Sciatic nerve (tissue), 2 donors: Measurements from ENCODE around the gene PLCG2. TPM values are rescaled to one million over a fixed set of nuclear protein-coding genes. Genes with fewer than 3 reads are reported as not detected.

ENCODE experiments used
- ATAC-seq: fragments of 200-7000 bp; cut with Tn5 transposase; one replicate; pipeline ENCODE4 v1.9.1; 2020; ENCODE audit warnings: mild to moderate bottlenecking, moderate library complexity
- DNase-seq: peaks from one replicate; pipeline ENCODE4 v3.0.0-alpha.2; 2020; ENCODE audit warnings: low spot score
- intact Hi-C: fragments of 100-400 bp; cut with DNase I; formaldehyde crosslinking; loops from one replicate; pipeline ENCODE4 v1.14.2; 2022
- total RNA-seq: library from RNA; stranded (reverse); fragmentation: NEBNext Ultra II Directional; extraction: Animal tissue kit (Norgen Biotek cat#: 25700); gene quantifications from one replicate; pipeline ENCODE4 v1.2.1, GENCODE V29; 2021
- donor health status: DM: no; HTN: no; CAD: no.
- donor health status: DM: no; HTN: no; CAD: no.

Gene PLCG2
- total RNA-seq, 1 donor from 2014 or later, result 40.7 TPM

GRCh38 chr16:81807767-81808358, 28.8 kb downstream of the PLCG2 start:
- intact Hi-C loops, result no loop called here
- ATAC-seq (no peak), DNase-seq (no peak)

GRCh38 chr16:81808933-81809480, 29.9 kb downstream of the PLCG2 start:
- intact Hi-C loops, result no loop called here
- ATAC-seq, result no peak
- no peak for DNase-seq

- intact Hi-C loops, result no loop called here
- DNase-seq (no peak), ATAC-seq (no peak)
Measured at GRCh38 chr16:81809567-81809966, 30.5 kb downstream of the PLCG2 start.

- intact Hi-C loops, result no loop called here
- ATAC-seq (no peak), DNase-seq (no peak)
Measured at GRCh38 chr16:81810361-81810760, 31.3 kb downstream of the PLCG2 start.

- ATAC-seq (no peak), DNase-seq (no peak)
- intact Hi-C loops, result no loop called here
Measured at GRCh38 chr16:81810894-81811538, 31.9 kb downstream of the PLCG2 start.

GRCh38 chr16:81813648-81814047, 34.6 kb downstream of the PLCG2 start:
- ATAC-seq, result no peak
- no peak for DNase-seq
- intact Hi-C loops, result no loop called here

GRCh38 chr16:81814751-81815428, 35.8 kb downstream of the PLCG2 start:
- ATAC-seq, result no peak

GRCh38 chr16:81815429-81815766, 36.3 kb downstream of the PLCG2 start:
- intact Hi-C loops, result no loop called here
- ATAC-seq (no peak), DNase-seq (no peak)

More at GRCh38 chr16:81814751-81815428, 35.8 kb downstream of the PLCG2 start:
- no peak for DNase-seq
- intact Hi-C loops, result no loop called here

- intact Hi-C loops, result no loop called here
- DNase-seq (no peak), ATAC-seq (no peak)
Measured at GRCh38 chr16:81816351-81816750, 37.3 kb downstream of the PLCG2 start.

- intact Hi-C loops, result no loop called here
- ATAC-seq, result no peak
- DNase-seq, result no peak
Measured at GRCh38 chr16:81816793-81817210, 37.7 kb downstream of the PLCG2 start.

GRCh38 chr16:81817296-81817695, 38.2 kb downstream of the PLCG2 start:
- intact Hi-C loops, result no loop called here
- ATAC-seq (no peak), DNase-seq (no peak)

GRCh38 chr16:81817789-81818567, 38.9 kb downstream of the PLCG2 start:
- intact Hi-C loops, result no loop called here
- DNase-seq, result no peak
- ATAC-seq, result no peak

- intact Hi-C loops, result no loop called here
- no peak for ATAC-seq
- no peak for DNase-seq
Measured at GRCh38 chr16:81818568-81818896, 39.4 kb downstream of the PLCG2 start.

GRCh38 chr16:81818905-81819304, 39.8 kb downstream of the PLCG2 start:
- DNase-seq, result no peak
- intact Hi-C loops, result no loop called here
- no peak for ATAC-seq

- no peak for ATAC-seq
- no peak for DNase-seq
- intact Hi-C loops, result no loop called here
Measured at GRCh38 chr16:81821436-81822128, 42.5 kb downstream of the PLCG2 start.

- intact Hi-C loops, result no loop called here
- DNase-seq, result no peak
- peak; percentile 73 for ATAC-seq
Measured at GRCh38 chr16:81823111-81823510, 44.0 kb downstream of the PLCG2 start.

GRCh38 chr16:81823734-81824133, 44.6 kb downstream of the PLCG2 start:
- intact Hi-C loops, result no loop called here

GRCh38 chr16:81826523-81826922, 47.4 kb downstream of the PLCG2 start:
- DNase-seq (no peak), ATAC-seq (no peak)
- intact Hi-C loops, result no loop called here

More at GRCh38 chr16:81823734-81824133, 44.6 kb downstream of the PLCG2 start:
- ATAC-seq, result no peak
- no peak for DNase-seq
